Activated CD4-positive, alpha-beta memory T cell treated with anti-CD3 and anti-CD28 coated beads for 36 hours (primary cell): ENCODE results near the gene SMLR1. TPM values are rescaled to one million over a fixed set of nuclear protein-coding genes. Genes with fewer than 3 reads are reported as not detected.

ENCODE experiments used
- total RNA-seq, 2 experiments: library from RNA; stranded (reverse); gene quantifications; one replicate each; pipeline ENCODE4 v1.2.3, GENCODE V29; 2021

The SMLR1 gene
- total RNA-seq, 2 experiments from 2014 or later: not detected

Other genes starting within 250 kb of the SMLR1 start
- gene EPB41L2, start 235.8 kb downstream of the SMLR1 start, total RNA-seq: 10 to 100 TPM; 30.4 to 37.8 TPM